GM12875 (cell line): ENCODE data around the gene CCDC183.
A peak's percentile ranks its signal among the peaks of the same experiment; 100 is the strongest.
"Not testable (repeated sequence)": the region's sequence is repeated elsewhere in the genome, so short reads cannot be mapped to it uniquely, and the experiment has no call there.

Experiments used
- H3K4me3 ChIP-seq: one replicate; pipeline ENCODE4 v1.5.1; 2011; ENCODE audit warnings: low read depth, low read length, control low read depth
- CTCF ChIP-seq: IDR thresholded peaks from 2 replicates; pipeline ENCODE4 v1.5.1; 2011; ENCODE audit warnings: low read depth, mild to moderate bottlenecking, control low read depth, inconsistent platforms, low read length, moderate library complexity, borderline replicate concordance; ENCODE audit not compliant: insufficient read depth

CCDC183 gene

GRCh38 chr9:136756836-136757235 is 39.3 kb upstream of the CCDC183 start:
- H3K4me3 ChIP-seq = no peak overlapping the region
- no peak for TF ChIP-seq CTCF

- no peak for TF ChIP-seq CTCF
- no peak overlapping the region for H3K4me3 ChIP-seq
Observed at GRCh38 chr9:136757328-136757727, 38.8 kb upstream of the CCDC183 start.

GRCh38 chr9:136757751-136758140 is 38.4 kb upstream of the CCDC183 start:
- no peak overlapping the region for H3K4me3 ChIP-seq
- TF ChIP-seq CTCF = no peak

- no peak overlapping the region for H3K4me3 ChIP-seq
- TF ChIP-seq CTCF = no peak
Observed at GRCh38 chr9:136759001-136759400, 37.1 kb upstream of the CCDC183 start.

DNA sequence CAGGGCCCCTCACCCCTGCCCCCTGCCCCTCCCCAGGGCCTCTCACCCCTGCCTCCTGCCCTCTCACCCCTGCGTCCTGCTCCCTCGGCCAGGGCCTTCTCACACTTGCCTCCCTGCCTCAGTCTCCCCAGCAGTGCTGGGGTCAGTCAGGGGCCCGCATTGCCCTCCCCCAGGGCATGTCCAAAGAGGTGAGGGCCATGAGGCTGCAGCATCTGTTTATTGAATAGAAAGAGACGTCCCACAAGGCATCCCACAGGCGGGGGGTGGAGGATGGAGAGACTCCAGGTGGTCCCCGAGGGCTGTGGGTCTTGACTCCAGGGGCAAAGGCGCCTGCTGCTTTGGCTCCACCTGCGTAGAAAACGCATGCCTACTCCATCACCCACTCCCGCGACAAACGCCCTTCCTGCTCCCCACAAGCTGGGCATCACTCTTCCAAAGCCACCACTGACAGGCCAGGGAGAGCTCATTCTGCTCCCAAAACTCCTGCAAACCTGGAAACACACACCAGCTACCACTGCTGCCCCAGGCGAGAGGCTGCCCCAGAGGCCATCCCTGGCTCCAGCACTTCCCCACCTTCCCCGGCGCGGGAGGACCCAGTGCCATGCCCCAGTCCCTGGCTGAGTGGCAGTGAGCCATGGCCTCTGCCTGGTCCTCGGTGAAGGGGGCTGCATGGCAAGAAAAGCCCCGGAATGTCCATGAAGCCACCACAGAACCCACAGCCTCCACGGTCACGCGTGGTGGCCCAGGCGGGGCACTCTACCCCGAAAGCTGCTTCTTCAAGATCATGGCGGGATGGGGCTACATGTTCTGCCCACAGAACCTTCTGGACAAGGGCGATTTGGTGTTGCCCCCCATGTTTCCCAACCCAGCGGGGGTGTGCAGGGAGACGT is 36.5 kb upstream of the CCDC183 start:
- no peak overlapping the region for H3K4me3 ChIP-seq
- TF ChIP-seq CTCF = no peak

GRCh38 chr9:136760424-136760823 is 35.7 kb upstream of the CCDC183 start:
- TF ChIP-seq CTCF = no peak
- no peak overlapping the region for H3K4me3 ChIP-seq

GRCh38 chr9:136760834-136761544 is 35.1 kb upstream of the CCDC183 start:
- H3K4me3 ChIP-seq = not testable (repeated sequence)
- TF ChIP-seq CTCF = peak; percentile 73
